Measurements from ENCODE around the gene THSD7A. TPM values are rescaled to one million over a fixed set of nuclear protein-coding genes. Genes with fewer than 3 reads are reported as not detected.

The THSD7A gene
- total and polyA plus RNA-seq, 2 of the 8 experiments (the other 6 are each of a cell fraction or from before 2014, with no cell fraction given): 0.44 to 1.2 TPM

DNA sequence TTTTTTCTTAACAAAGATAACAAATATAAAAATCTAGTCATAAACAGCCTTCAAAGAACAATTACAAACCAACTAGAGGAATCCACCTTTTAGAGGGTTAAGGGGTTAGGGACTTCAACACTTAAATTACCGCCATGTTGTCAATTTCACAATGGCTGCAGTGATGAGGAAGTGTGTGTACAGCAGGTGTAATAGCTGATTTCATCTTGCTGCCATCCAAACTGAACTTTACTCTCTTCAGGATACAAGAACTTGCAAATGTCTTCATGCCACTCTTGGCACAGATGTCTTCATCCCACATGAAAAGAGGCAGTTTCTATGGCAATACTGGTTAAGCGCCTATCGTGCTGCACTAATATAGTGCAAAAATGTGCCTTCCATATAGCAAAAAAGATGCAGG is 457.4 kb downstream of the THSD7A start (continued):
- TF ChIP-seq CHD7 (IDR thresholded peaks at IDR 0.05; ENCODE audit: insufficient replicate concordance, low read length): no peak
- no peak for TF ChIP-seq SP2 (IDR thresholded peaks at IDR 0.05; ENCODE audit: low read length)
- no peak for TF ChIP-seq BRCA1 (IDR thresholded peaks at IDR 0.05; ENCODE audit: low read depth, low read length)
- TF ChIP-seq, protein P1, sequence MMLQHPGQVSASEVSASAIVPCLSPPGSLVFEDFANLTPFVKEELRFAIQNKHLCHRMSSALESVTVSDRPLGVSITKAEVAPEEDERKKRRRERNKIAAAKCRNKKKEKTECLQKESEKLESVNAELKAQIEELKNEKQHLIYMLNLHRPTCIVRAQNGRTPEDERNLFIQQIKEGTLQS (IDR thresholded peaks at IDR 0.05; ENCODE audit: insufficient read depth, low read depth, low read length): no peak
- TF ChIP-seq ATF2 (IDR thresholded peaks at IDR 0.05; ENCODE audit: low read length): no peak
- TF ChIP-seq SP4 (IDR thresholded peaks at IDR 0.05; ENCODE audit: low read length): no peak

All from H1 (cell line).